ENCODE measurements around the gene HORMAD2. TPM values are rescaled to one million over a fixed set of nuclear protein-coding genes. Genes with fewer than 3 reads are reported as not detected.
A peak's percentile ranks its signal among the peaks of the same experiment; 100 is the strongest.

Gene HORMAD2
- total and polyA plus RNA-seq, 9 of the 15 experiments (the other 6 are each of a cell fraction or from before 2014, with no cell fraction given) = not detected

DNA sequence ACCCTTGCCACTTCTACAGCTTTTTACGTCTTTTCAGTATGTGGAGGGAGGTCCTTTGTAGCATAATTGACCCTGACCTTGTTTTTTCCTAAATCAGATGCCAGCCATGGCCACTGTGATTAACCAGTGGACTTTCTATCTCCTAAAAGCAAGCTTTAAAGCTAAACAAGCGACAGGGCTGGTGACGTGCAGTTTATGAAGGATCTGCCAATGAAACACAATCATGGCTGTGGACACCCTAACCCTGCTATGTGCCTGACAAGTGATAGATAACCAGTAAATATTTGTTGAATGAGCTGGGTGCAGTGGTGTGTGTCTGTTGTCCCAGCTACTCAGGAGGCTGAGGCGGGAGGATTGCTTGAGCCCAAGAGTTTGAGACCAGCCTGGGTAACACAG, 102.1 kb downstream of the HORMAD2 start:
- no peak overlapping the region for H2AFZ ChIP-seq (ENCODE audit: low read depth, low read length)
- no peak for TF ChIP-seq ZKSCAN8 (CRISPR knock-in tag; IDR thresholded peaks at IDR 0.05)
- TF ChIP-seq EZH2 (IDR thresholded peaks at IDR 0.05; ENCODE audit: borderline replicate concordance, low read depth, low read length) = no peak
- no peak for TF ChIP-seq SMARCB1 (IDR thresholded peaks at IDR 0.05; ENCODE audit: insufficient read length, low read depth)
- TF ChIP-seq KDM1A (IDR thresholded peaks at IDR 0.05) = 0 out of 4 replicates have a peak, but pooled peaks of 1 of the 2 experiments have one; percentile 10
- TF ChIP-seq, protein P1, sequence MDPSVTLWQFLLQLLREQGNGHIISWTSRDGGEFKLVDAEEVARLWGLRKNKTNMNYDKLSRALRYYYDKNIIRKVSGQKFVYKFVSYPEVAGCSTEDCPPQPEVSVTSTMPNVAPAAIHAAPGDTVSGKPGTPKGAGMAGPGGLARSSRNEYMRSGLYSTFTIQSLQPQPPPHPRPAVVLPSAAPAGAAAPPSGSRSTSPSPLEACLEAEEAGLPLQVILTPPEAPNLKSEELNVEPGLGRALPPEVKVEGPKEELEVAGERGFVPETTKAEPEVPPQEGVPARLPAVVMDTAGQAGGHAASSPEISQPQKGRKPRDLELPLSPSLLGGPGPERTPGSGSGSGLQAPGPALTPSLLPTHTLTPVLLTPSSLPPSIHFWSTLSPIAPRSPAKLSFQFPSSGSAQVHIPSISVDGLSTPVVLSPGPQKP (CRISPR knock-in tag; IDR thresholded peaks at IDR 0.05) = no peak
- TF ChIP-seq RBM14 (IDR thresholded peaks at IDR 0.05; ENCODE audit: borderline replicate concordance, insufficient read depth, low read depth, low read length) = no peak
- TF ChIP-seq KAT7 (CRISPR knock-in tag; IDR thresholded peaks at IDR 0.05; ENCODE audit: borderline replicate concordance) = no peak
- TF ChIP-seq JUN (IDR thresholded peaks at IDR 0.05; ENCODE audit: borderline replicate concordance, low read depth, low read length) = no peak
- no peak for TF ChIP-seq JUN (CRISPR knock-in tag; IDR thresholded peaks at IDR 0.05; ENCODE audit: borderline replicate concordance)
- no peak for TF ChIP-seq ZC3H8 (IDR thresholded peaks at IDR 0.05)
- TF ChIP-seq TAF9B (IDR thresholded peaks at IDR 0.05; ENCODE audit: partially characterized antibody) = no peak
- TF ChIP-seq CBFA2T2 (conservative IDR thresholded peaks at IDR 0.05) = 0 out of 2 replicates have a peak, but pooled peaks have one; percentile 32
- no peak for TF ChIP-seq RNF2 (IDR thresholded peaks at IDR 0.05)
- TF ChIP-seq, protein P2, sequence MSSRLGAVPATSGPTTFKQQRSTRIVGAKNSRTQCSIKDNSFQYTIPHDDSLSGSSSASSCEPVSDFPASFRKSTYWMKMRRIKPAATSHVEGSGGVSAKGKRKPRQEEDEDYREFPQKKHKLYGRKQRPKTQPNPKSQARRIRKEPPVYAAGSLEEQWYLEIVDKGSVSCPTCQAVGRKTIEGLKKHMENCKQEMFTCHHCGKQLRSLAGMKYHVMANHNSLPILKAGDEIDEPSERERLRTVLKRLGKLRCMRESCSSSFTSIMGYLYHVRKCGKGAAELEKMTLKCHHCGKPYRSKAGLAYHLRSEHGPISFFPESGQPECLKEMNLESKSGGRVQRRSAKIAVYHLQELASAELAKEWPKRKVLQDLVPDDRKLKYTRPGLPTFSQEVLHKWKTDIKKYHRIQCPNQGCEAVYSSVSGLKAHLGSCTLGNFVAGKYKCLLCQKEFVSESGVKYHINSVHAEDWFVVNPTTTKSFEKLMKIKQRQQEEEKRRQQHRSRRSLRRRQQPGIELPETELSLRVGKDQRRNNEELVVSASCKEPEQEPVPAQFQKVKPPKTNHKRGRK (tag; IDR thresholded peaks at IDR 0.05) = 0 out of 2 replicates have a peak, but pooled peaks have one; percentile 12
- TF ChIP-seq, protein P3, sequence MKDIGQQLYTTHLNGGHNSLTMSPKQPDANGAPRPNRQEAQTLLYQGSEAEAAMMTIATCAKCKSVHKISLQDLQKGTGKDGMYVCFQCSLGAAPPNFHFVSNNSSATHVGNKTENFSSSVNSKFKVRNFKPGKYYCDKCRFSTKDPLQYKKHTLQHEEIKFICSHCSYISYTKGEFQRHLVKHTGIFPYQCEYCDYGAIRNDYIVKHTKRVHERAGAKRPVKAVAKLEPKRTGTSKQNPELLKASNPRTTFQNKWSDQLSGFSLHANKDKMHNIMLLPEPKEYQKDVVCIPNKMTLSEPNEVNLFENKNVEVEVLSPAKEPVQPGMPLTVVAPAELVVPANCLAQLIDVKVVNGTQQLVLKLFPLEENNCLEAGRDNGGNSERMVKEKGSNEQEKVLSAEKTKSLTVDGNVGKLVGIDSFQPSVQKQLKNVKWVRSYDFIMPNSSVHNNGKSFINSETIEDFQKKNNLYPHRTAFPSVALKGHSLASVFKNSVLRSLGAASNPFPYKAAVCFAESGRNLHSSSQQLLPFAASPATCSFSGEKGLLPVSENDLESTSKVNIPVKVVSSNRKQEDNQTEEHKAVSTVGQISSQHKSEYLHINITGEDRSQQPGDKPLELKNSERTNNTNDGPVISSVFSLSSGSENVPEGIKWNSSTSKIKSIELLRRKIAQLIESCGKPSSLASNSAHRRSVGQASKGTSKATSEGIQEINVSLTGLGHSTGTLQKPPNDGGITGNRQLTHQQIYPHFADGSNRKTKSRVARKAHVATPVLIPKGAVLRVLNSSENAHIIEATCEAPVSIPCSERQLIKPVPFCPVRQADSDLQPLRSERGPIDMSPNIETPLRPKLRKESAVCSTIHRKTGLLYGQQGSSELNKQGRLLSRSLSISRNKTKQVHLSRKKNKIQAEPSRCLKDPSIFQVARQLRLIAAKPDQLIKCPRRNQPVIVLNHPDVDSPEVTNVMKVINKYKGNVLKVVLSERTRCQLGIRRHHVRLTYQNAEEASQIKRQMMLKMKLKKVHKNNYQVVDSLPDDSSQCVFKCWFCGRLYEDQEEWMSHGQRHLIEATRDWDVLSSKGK (CRISPR knock-in tag; IDR thresholded peaks at IDR 0.05) = no peak
- no peak for TF ChIP-seq ZNF165 (CRISPR knock-in tag; IDR thresholded peaks at IDR 0.05; ENCODE audit: borderline replicate concordance)
- TF ChIP-seq CBFA2T3 (IDR thresholded peaks at IDR 0.05) = peak; percentile 44
- TF ChIP-seq MYNN (IDR thresholded peaks at IDR 0.05) = no peak
- TF ChIP-seq MYNN (CRISPR knock-in tag; IDR thresholded peaks at IDR 0.05) = no peak

More for the DNA sequence above, 102.1 kb downstream of the HORMAD2 start:
- Histone ChIP-seq H3K4me1 (replicated peaks in 1 of 2; ENCODE audit: control insufficient read depth in 2 of 2, insufficient read depth in 2 of 2, low read length in 2 of 2) (peaks cover 0 to 14% of the 10 kb centered on the region in 2 experiments; a peak in 4 of 5 replicates), H3K4me2 (ENCODE audit: insufficient read depth, low read length) (no peak overlapping the region), H3K9me1 (ENCODE audit: control insufficient read depth, insufficient read depth, low read length) (no peaks in the 10 kb centered on the region), H4K20me1 (replicated peaks; ENCODE audit: control insufficient read depth, insufficient read depth, low read length) (no peaks in the 10 kb centered on the region), H3K27ac (ENCODE audit: extremely low read depth, low read depth, low read length) (no peak overlapping the region), H3K4me3 (no peak overlapping the region), H3K27me3 (ENCODE audit: control insufficient read depth in 2 of 2, insufficient read depth in 2 of 2, low read length in 2 of 2) (no peaks in the 10 kb centered on the region; a peak in 1 of 5 replicates), H3K79me2 (ENCODE audit: control insufficient read depth, insufficient read depth, low read length) (no peaks in the 10 kb centered on the region), H3K9ac (ENCODE audit: insufficient read depth in 1 of 2, low read depth in 2 of 2, low read length in 2 of 2) (no peak overlapping the region), H3K36me3 (ENCODE audit: control insufficient read depth, insufficient read depth, low read length) (no peaks in the 10 kb centered on the region), H3K9me3 (replicated peaks; ENCODE audit: control insufficient read depth, insufficient read depth, low read depth, low read length) (no peaks in the 10 kb centered on the region)
- peak in 2 of 4 experiments; percentile 9 to 25 for DNase-seq (ENCODE audit: extremely low read depth in 1 of 4, low spot score in 3 of 4)
- intact Hi-C loops (cut with micrococcal nuclease) (loop anchor here (5.0 kb wide), 1 partner anchor 35 kb away; no protein-coding TSS in a partner anchor), in situ Hi-C loops (cut with MboI) (no loop called here)
- no peak for ATAC-seq
- no peak for FAIRE-seq
- ChIA-PET CTCF (ENCODE audit: low intra/inter-chr PET ratio) (no interaction called here), POLR2A (interaction anchor here (0.7 kb wide), 1 partner anchor 37 kb away, joined by 3 read pairs; no protein-coding TSS in a partner anchor)
- 9% methylated on average over 4 of the region's 4 CpGs for WGBS (ENCODE audit: insufficient coverage, low coverage, missing lambda C conversion rate)
- no TSS peak for BruUV-seq (replicated peaks)
